IMR-90 (cell line): ENCODE results near the gene SLC26A11. TPM values are rescaled to one million over a fixed set of nuclear protein-coding genes. Genes with fewer than 3 reads are reported as not detected.
A peak's percentile ranks its signal among the peaks of the same experiment; 100 is the strongest.

ENCODE experiments used
- ATAC-seq: fragments of 200-7000 bp; cut with Tn5 transposase; 2 replicates; pipeline ENCODE4 v1.9.1; 2020; ENCODE audit warnings: low read depth, mild to moderate bottlenecking, moderate library complexity
- BruUV-seq: library from RNA; stranded (reverse); fragments of 400-500 nt; replicated peaks from 2 replicates; lab custom pipeline; 2021; lab: Mats Ljungman, UMichigan
- CTCF ChIA-PET: fragments of 300-600 bp; formaldehyde crosslinking; extraction: SDS; loops from one replicate; lab custom pipeline; 2021; ENCODE audit warnings: antibody characterized with exemption; lab: Yijun Ruan, JAX
- POLR2A ChIA-PET: fragments of 300-600 bp; sonication (Branson Sonifier 250); formaldehyde crosslinking; loops from one replicate; lab custom pipeline; 2022; ENCODE audit warnings: antibody characterized with exemption; ENCODE audit not compliant: unreplicated experiment; lab: Charles Lee
- DNase-seq: peaks from one replicate; pipeline ENCODE4 v3.0.0; 2013
- H2AFZ ChIP-seq: replicated peaks from 2 replicates; pipeline ENCODE3; 2013; ENCODE audit warnings: low read length, mild to moderate bottlenecking; ENCODE audit not compliant: poor library complexity
- H2AK5ac ChIP-seq: 2 replicates; pipeline ENCODE4 v1.6.1; 2013; ENCODE audit warnings: low read depth, low read length, inconsistent platforms
- H2AK9ac ChIP-seq: replicated peaks from 2 replicates; pipeline ENCODE3; 2013; ENCODE audit warnings: mild to moderate bottlenecking, low read depth, low read length, moderate library complexity; ENCODE audit not compliant: poor library complexity
- H2BK120ac ChIP-seq: 2 replicates; pipeline ENCODE4 v1.6.1; 2013; ENCODE audit warnings: low read depth, low read length, inconsistent platforms
- H2BK15ac ChIP-seq: 3 replicates; pipeline ENCODE4 v1.6.1; 2013; ENCODE audit warnings: low read depth, low read length, inconsistent platforms
- H2BK20ac ChIP-seq: 2 replicates; pipeline ENCODE4 v1.6.1; 2013; ENCODE audit warnings: low read depth, mild to moderate bottlenecking, inconsistent platforms, low read length, moderate library complexity
- H2BK5ac ChIP-seq: 2 replicates; pipeline ENCODE4 v1.6.1; 2013; ENCODE audit warnings: mild to moderate bottlenecking, low read depth, low read length, inconsistent platforms; ENCODE audit not compliant: poor library complexity, severe bottlenecking
- H3K14ac ChIP-seq: replicated peaks from 2 replicates; pipeline ENCODE4 v1.6.1; 2013; ENCODE audit warnings: low read depth, low read length, inconsistent platforms
- H3K18ac ChIP-seq: 2 replicates; pipeline ENCODE4 v1.6.1; 2013; ENCODE audit warnings: low read depth, low read length, control low read depth
- H3K23ac ChIP-seq: 2 replicates; pipeline ENCODE4 v1.6.1; 2013; ENCODE audit warnings: low read depth, low read length, inconsistent platforms
- H3K27ac ChIP-seq: 2 replicates; pipeline ENCODE4 v1.5.1; 2013; ENCODE audit warnings: mild to moderate bottlenecking, control low read depth, low read length; ENCODE audit not compliant: insufficient read depth
- H3K27me3 ChIP-seq: 2 replicates; pipeline ENCODE4 v1.6.1; 2013; ENCODE audit warnings: low read length; ENCODE audit not compliant: control insufficient read depth, insufficient read depth
- H3K36me3 ChIP-seq: 2 replicates; pipeline ENCODE4 v1.6.1; 2013; ENCODE audit warnings: low read length, mixed read lengths; ENCODE audit not compliant: control insufficient read depth, insufficient read depth
- H3K4ac ChIP-seq: 2 replicates; pipeline ENCODE4 v1.6.1; 2013; ENCODE audit warnings: low read depth, low read length, inconsistent platforms
- H3K4me1 ChIP-seq: 2 replicates; pipeline ENCODE4 v1.6.1; 2013; ENCODE audit warnings: low read length, mixed read lengths; ENCODE audit not compliant: control insufficient read depth, insufficient read depth
- H3K4me2 ChIP-seq: 2 replicates; pipeline ENCODE4 v1.6.1; 2013; ENCODE audit warnings: low read depth, mild to moderate bottlenecking, control low read depth, low read length, moderate library complexity
- H3K4me3 ChIP-seq: 2 replicates; pipeline ENCODE4 v1.5.1; 2013; ENCODE audit warnings: low read depth, mild to moderate bottlenecking, control low read depth, low read length, moderate library complexity; ENCODE audit not compliant: insufficient read depth
- H3K56ac ChIP-seq: 2 replicates; pipeline ENCODE4 v1.6.1; 2013; ENCODE audit warnings: low read length, inconsistent platforms; ENCODE audit not compliant: insufficient read depth; ENCODE audit errors: extremely low read depth
- H3K79me1 ChIP-seq, 2 experiments: 2 replicates each; pipeline ENCODE4 v1.6.1; 2013; ENCODE audit warnings: low read length in 2 of 2, inconsistent platforms in 1 of 2, low read depth in 1 of 2
- H3K9ac ChIP-seq: 2 replicates; pipeline ENCODE4 v1.6.1; 2013; ENCODE audit warnings: low read depth, low read length, control low read depth
- H3K9me1 ChIP-seq: 2 replicates; pipeline ENCODE4 v1.6.1; 2013; ENCODE audit warnings: low read length, inconsistent platforms; ENCODE audit not compliant: insufficient read depth
- H3K9me3 ChIP-seq: 2 replicates; pipeline ENCODE4 v1.6.1; 2013; ENCODE audit warnings: low read length; ENCODE audit not compliant: control insufficient read depth, insufficient read depth
- H4K20me1 ChIP-seq: 2 replicates; pipeline ENCODE4 v1.6.1; 2013; ENCODE audit warnings: low read length, inconsistent platforms; ENCODE audit not compliant: insufficient read depth
- H4K5ac ChIP-seq: 2 replicates; pipeline ENCODE4 v1.6.1; 2013; ENCODE audit warnings: mild to moderate bottlenecking, low read depth, low read length, control low read depth
- H4K8ac ChIP-seq, 2 experiments: 2 replicates each; pipeline ENCODE4 v1.6.1; 2013; ENCODE audit warnings: low read depth in 2 of 2, low read length in 2 of 2, control low read depth in 1 of 2, inconsistent platforms in 1 of 2
- H4K91ac ChIP-seq: 2 replicates; pipeline ENCODE4 v1.6.1; 2013; ENCODE audit warnings: low read depth, low read length, inconsistent platforms; ENCODE audit not compliant: insufficient read depth
- BHLHE40 ChIP-seq: fragments of 150-350 bp; IDR thresholded peaks from 2 replicates; pipeline ENCODE4 v1.6.1; 2016; ENCODE audit warnings: mild to moderate bottlenecking, low read depth, low read length
- CEBPB ChIP-seq: IDR thresholded peaks from 2 replicates; pipeline ENCODE4 v1.6.1; 2012; ENCODE audit warnings: low read depth, low read length, improper control_type of control experiment
- CHD1 ChIP-seq: IDR thresholded peaks from 2 replicates; pipeline ENCODE4 v1.6.1; 2012; ENCODE audit warnings: low read depth, low read length, improper control_type of control experiment
- CTCF ChIP-seq: conservative IDR thresholded peaks from 2 replicates; pipeline ENCODE4 v1.5.1; 2012; ENCODE audit warnings: mild to moderate bottlenecking, low read depth, low read length, improper control_type of control experiment
- ELK1 ChIP-seq: fragments of 150-350 bp; IDR thresholded peaks from 2 replicates; pipeline ENCODE4 v1.6.1; 2016; ENCODE audit warnings: low read depth, mild to moderate bottlenecking, low read length, moderate library complexity, borderline replicate concordance
- FOS ChIP-seq: fragments of 150-350 bp; IDR thresholded peaks from 2 replicates; pipeline ENCODE4 v1.6.1; 2016; ENCODE audit warnings: low read depth, low read length
- MAFK ChIP-seq: IDR thresholded peaks from 2 replicates; pipeline ENCODE4 v1.6.1; 2012; ENCODE audit warnings: low read depth, low read length, improper control_type of control experiment
- MAZ ChIP-seq: IDR thresholded peaks from 2 replicates; pipeline ENCODE4 v1.6.1; 2012; ENCODE audit warnings: low read depth, mild to moderate bottlenecking, low read length, improper control_type of control experiment, moderate library complexity, borderline replicate concordance
- MXI1 ChIP-seq: IDR thresholded peaks from 2 replicates; pipeline ENCODE4 v1.6.1; 2012; ENCODE audit warnings: low read depth, mild to moderate bottlenecking, low read length, moderate library complexity, borderline replicate concordance
- NFE2L2 ChIP-seq: fragments of 150-350 bp; IDR thresholded peaks from 2 replicates; pipeline ENCODE4 v1.6.1; 2016; ENCODE audit warnings: low read depth, mild to moderate bottlenecking, low read length
- POLR2A ChIP-seq: IDR thresholded peaks from 2 replicates; pipeline ENCODE4 v1.6.1; 2012; ENCODE audit warnings: mild to moderate bottlenecking, low read depth, low read length
- RAD21 ChIP-seq: IDR thresholded peaks from 2 replicates; pipeline ENCODE4 v1.6.1; 2012; ENCODE audit warnings: low read length, improper control_type of control experiment
- RCOR1 ChIP-seq: IDR thresholded peaks from 2 replicates; pipeline ENCODE4 v1.6.1; 2012; ENCODE audit warnings: mild to moderate bottlenecking, low read length, improper control_type of control experiment; ENCODE audit not compliant: insufficient replicate concordance
- RFX5 ChIP-seq: IDR thresholded peaks from 2 replicates; pipeline ENCODE4 v1.8.0; 2012; ENCODE audit warnings: low read depth, mild to moderate bottlenecking, low read length, moderate library complexity
- SMC3 ChIP-seq: fragments of 150-350 bp; IDR thresholded peaks from 2 replicates; pipeline ENCODE4 v1.6.1; 2016; ENCODE audit warnings: low read depth, mild to moderate bottlenecking, antibody characterized with exemption, low read length, moderate library complexity
- USF2 ChIP-seq: fragments of 150-350 bp; IDR thresholded peaks from 2 replicates; pipeline ENCODE4 v1.6.1; 2017; ENCODE audit warnings: mild to moderate bottlenecking, antibody characterized with exemption, low read length, low read depth
- WGBS, 2 experiments: methylation state at CpG; one replicate each; pipeline versions ENCODE4 v1.1.5 to v1.1.7; 2013; ENCODE audit warnings: missing lambda C conversion rate in 2 of 2; ENCODE audit not compliant: insufficient read length in 1 of 2; ENCODE audit errors: extremely low coverage in 2 of 2; 5-methylcytosine and 5-hydroxymethylcytosine counted together
- dilution Hi-C: fragments of 300-500 bp; cut with HindIII; formaldehyde crosslinking; loops from one replicate; pipeline ENCODE4 v1.14.3; 2018; ENCODE audit warnings: low sequenced_read_pairs; ENCODE audit not compliant: unreplicated experiment
- in situ Hi-C: fragments of 300-500 bp; cut with MboI; formaldehyde crosslinking; loops from 3 replicates; pipeline ENCODE4 v1.14.3; 2019; ENCODE audit warnings: low sequenced_read_pairs, inconsistent platforms, mixed read lengths
- intact Hi-C: fragments of 100-400 bp; cut with micrococcal nuclease; formaldehyde crosslinking; loops from 2 replicates; pipeline ENCODE4 v1.10.0; 2022
- polyA plus RNA-seq, 3 experiments: library from polyadenylated mRNA; depleted of rRNA; stranded (reverse); fragments of >200 nt; gene quantifications; 2 replicates each; pipeline ENCODE4 v1.2.3, GENCODE V29; 2012; ENCODE audit warnings: low replicate concordance in 1 of 3
- total RNA-seq: library from RNA; depleted of rRNA; stranded (reverse); fragments of >200 nt; gene quantifications from 2 replicates; pipeline ENCODE4 v1.2.3, GENCODE V29; 2012

Gene SLC26A11
- total and polyA plus RNA-seq, 2 of the 4 experiments (the other 2 are of a cell fraction), result 3.2 to 15.6 TPM

GRCh38 chr17:80257716-80258213 is 37.5 kb downstream of the SLC26A11 start:
- ATAC-seq, result no peak
- Histone ChIP-seq H3K4ac (no peak overlapping the region), H3K36me3 (peaks cover 5% of the 10 kb centered on the region; the same call in 1 of the 2 replicates), H2AK9ac (peak overlapping the region; percentile 45), H2BK120ac (no peak overlapping the region), H3K14ac (no peak overlapping the region), H3K27ac (no peak overlapping the region), H4K8ac (no peak overlapping the region), H2BK15ac (no peak overlapping the region), H4K5ac (no peak overlapping the region), H3K9me1 (peaks cover 6% of the 10 kb centered on the region; the same call in 1 of the 2 replicates), H4K20me1 (no peaks in the 10 kb centered on the region), H3K27me3 (no peaks in the 10 kb centered on the region), H3K18ac (no peak overlapping the region), H3K9me3 (no peaks in the 10 kb centered on the region), H2BK20ac (no peak overlapping the region), H3K79me1 (peaks cover 6 to 18% of the 10 kb centered on the region in 2 experiments; a peak in 2 of 4 replicates), H3K4me1 (peaks cover 16% of the 10 kb centered on the region), H2BK5ac (no peak overlapping the region), H4K91ac (peak overlapping the region; percentile 34; the same call in 1 of the 2 replicates), H3K23ac (no peak overlapping the region), H2AFZ (no peak overlapping the region), H3K4me2 (no peak overlapping the region), H2AK5ac (no peak overlapping the region; the same call in 1 of the 2 replicates), H3K4me3 (no peak overlapping the region), H3K56ac (no peak overlapping the region), H3K9ac (no peak overlapping the region)
- 56% methylated on average over 3 of the region's 14 CpGs; no CpG with 5 or more reads in 1 of the 2 experiments for WGBS, 2 experiments
- POLR2A ChIA-PET, result interaction anchor here (0.6 kb wide), 1 partner anchor 112 kb away, joined by 9 read pairs; no protein-coding TSS in a partner anchor
- TF ChIP-seq POLR2A, result no peak
- no peak for TF ChIP-seq USF2
- TF ChIP-seq RFX5, result no peak
- no peak for TF ChIP-seq SMC3
- TF ChIP-seq MAFK, result no peak
- no peak for TF ChIP-seq MAZ
- TF ChIP-seq BHLHE40, result no peak
- no peak for TF ChIP-seq CEBPB
- TF ChIP-seq RAD21, result no peak
- TF ChIP-seq MXI1, result no peak
- TF ChIP-seq RCOR1, result no peak
- no peak for TF ChIP-seq ELK1
- TF ChIP-seq NFE2L2, result no peak
- TF ChIP-seq FOS, result no peak
- no peak for TF ChIP-seq CHD1
- TF ChIP-seq CTCF, result no peak
- no TSS peak for BruUV-seq
- dilution Hi-C loops, result no loop called here
- in situ Hi-C loops, result no loop called here
- intact Hi-C loops, result loop anchor here (10.0 kb wide), 1 partner anchor 173 kb away; no protein-coding TSS in a partner anchor
- DNase-seq, result no peak
- CTCF ChIA-PET, result no interaction called here
